K562 (cell line): Measurements from ENCODE around the gene MTOR. TPM values are rescaled to one million over a fixed set of nuclear protein-coding genes. Genes with fewer than 3 reads are reported as not detected.

Experiments used
- ATAC-seq: fragments of 200-7000 bp; cut with Tn5 transposase; 3 replicates; pipeline ENCODE4 v1.9.1; 2020; ENCODE audit warnings: moderate library complexity
- BruUV-seq: library from RNA; stranded (reverse); fragments of 400-500 nt; replicated peaks from 2 replicates; lab custom pipeline; 2021; lab: Mats Ljungman, UMichigan
- CTCF ChIA-PET: fragments of 300-600 bp; formaldehyde crosslinking; extraction: SDS; loops from one replicate; lab custom pipeline; 2021; ENCODE audit warnings: low intra/inter-chr PET ratio; lab: Yijun Ruan, JAX
- POLR2A ChIA-PET: fragments of 300-600, 350-650 bp; sonication (Branson Sonifier 250); formaldehyde crosslinking; extraction: SDS; loops from one replicate; lab custom pipeline; 2021; ENCODE audit warnings: antibody characterized with exemption, inconsistent platforms; lab: Yijun Ruan, JAX
- DNase-seq, 4 experiments: peaks; one replicate each; pipeline versions ENCODE4 v3.0.0 to v3.0.0-alpha.2; 2011 to 2018; ENCODE audit warnings: low spot score in 3 of 4, mixed read lengths in 3 of 4; ENCODE audit errors: extremely low read depth in 1 of 4
- FAIRE-seq: peaks from 2 replicates; lab custom pipeline; 2011; peaks lifted over from hg19 to GRCh38; lab: Jason Lieb, UNC
- H2AFZ ChIP-seq: 2 replicates; pipeline ENCODE4 v1.6.0; 2011; ENCODE audit warnings: low read depth, low read length, control low read depth, inconsistent platforms
- H3K27ac ChIP-seq: fragments of 200-600 bp; 3 replicates; pipeline ENCODE4 v1.8.0; 2011; ENCODE audit warnings: low read depth, mild to moderate bottlenecking, control low read depth, inconsistent platforms, low read length, moderate library complexity, mixed read lengths; ENCODE audit errors: extremely low read depth
- H3K27me3 ChIP-seq, 2 experiments: fragments of 300-600 bp in 1 of 2; 2 replicates in 1 of 2; 3 replicates in 1 of 2; pipeline versions ENCODE4 v1.6.0 to v1.8.0; 2011; ENCODE audit warnings: inconsistent platforms in 2 of 2, low read length in 2 of 2, mild to moderate bottlenecking in 1 of 2, mixed read lengths in 1 of 2, moderate library complexity in 1 of 2; ENCODE audit not compliant: control insufficient read depth in 2 of 2, insufficient read depth in 2 of 2
- H3K36me3 ChIP-seq: fragments of 300-600 bp; 3 replicates; pipeline ENCODE4 v1.8.0; 2011; ENCODE audit warnings: mild to moderate bottlenecking, low read length, inconsistent platforms; ENCODE audit not compliant: control insufficient read depth, insufficient read depth
- H3K4me1 ChIP-seq, 2 experiments: fragments of 200-600 bp in 1 of 2; replicated peaks in 1 of 2; 2 replicates in 1 of 2; 3 replicates in 1 of 2; pipeline versions ENCODE4 v1.5.1 to v1.8.0; 2011; ENCODE audit warnings: inconsistent platforms in 2 of 2, low read length in 2 of 2, mild to moderate bottlenecking in 1 of 2, mixed read lengths in 1 of 2, moderate library complexity in 1 of 2; ENCODE audit not compliant: control insufficient read depth in 2 of 2, insufficient read depth in 2 of 2
- H3K4me2 ChIP-seq: 2 replicates; pipeline ENCODE4 v1.6.1; 2011; ENCODE audit warnings: low read length, control low read depth, inconsistent platforms, mixed read lengths; ENCODE audit not compliant: insufficient read depth
- H3K4me3 ChIP-seq: fragments of 200-600 bp; sonication (generic), shearing (Covaris generic); 2 replicates; pipeline ENCODE4 v1.5.1; 2016; ENCODE audit warnings: control low read depth, inconsistent platforms
- H3K79me2 ChIP-seq: fragments of 200-600 bp; 3 replicates; pipeline ENCODE4 v1.8.0; 2011; ENCODE audit warnings: low read length, inconsistent platforms; ENCODE audit not compliant: control insufficient read depth, insufficient read depth
- H3K9ac ChIP-seq, 2 experiments: 2 replicates each; pipeline versions ENCODE4 v1.6.0 to v1.6.1; 2011; ENCODE audit warnings: low read depth in 2 of 2, low read length in 2 of 2, control low read depth in 1 of 2, inconsistent platforms in 1 of 2, mild to moderate bottlenecking in 1 of 2, mixed read lengths in 1 of 2; ENCODE audit not compliant: insufficient read depth in 1 of 2
- H3K9me1 ChIP-seq: one replicate; pipeline ENCODE4 v1.6.0; 2011; ENCODE audit warnings: inconsistent platforms, mild to moderate bottlenecking, low read length, moderate library complexity; ENCODE audit not compliant: control insufficient read depth, insufficient read depth
- H3K9me3 ChIP-seq: replicated peaks from 2 replicates; pipeline ENCODE4 v1.5.1; 2011; ENCODE audit warnings: low read depth, low read length, inconsistent platforms; ENCODE audit not compliant: control insufficient read depth, insufficient read depth
- H4K20me1 ChIP-seq: replicated peaks from 2 replicates; pipeline ENCODE4 v1.6.1; 2011; ENCODE audit warnings: low read length, inconsistent platforms, mixed read lengths; ENCODE audit not compliant: control insufficient read depth, insufficient read depth
- CEBPB ChIP-seq: fragments of 450-650 bp; IDR thresholded peaks from 2 replicates; pipeline ENCODE4 v1.6.1; 2016; ENCODE audit warnings: missing genetic modification characterization, missing compliant biosample characterization
- CREB1 ChIP-seq, 2 experiments: sonication (generic) in 1 of 2; formaldehyde crosslinking in 1 of 2; IDR thresholded peaks; 2 replicates each; pipeline versions ENCODE4 v1.6.1 to v1.8.0; 2012 to 2022; ENCODE audit warnings: inconsistent platforms in 1 of 2, mild to moderate bottlenecking in 1 of 2, missing genetic modification reagents in 1 of 2, moderate library complexity in 1 of 2
- EGR1 ChIP-seq: fragments of 450-650 bp; conservative IDR thresholded peaks from 2 replicates; pipeline ENCODE4 v1.6.1; 2017; ENCODE audit warnings: mild to moderate bottlenecking
- MECOM ChIP-seq: fragments of 250-450 bp; sonication (Bioruptor Pico); IDR thresholded peaks from 2 replicates; pipeline ENCODE4 v1.8.0; 2022; ENCODE audit warnings: inconsistent platforms
- NFXL1 ChIP-seq: fragments of 450-650 bp; formaldehyde crosslinking; IDR thresholded peaks from 2 replicates; pipeline ENCODE4 v1.4.0; 2021; ENCODE audit warnings: mild to moderate bottlenecking
- POLR3G ChIP-seq: IDR thresholded peaks from 2 replicates; pipeline ENCODE4 v1.6.1; 2011; ENCODE audit not compliant: insufficient read length, insufficient replicate concordance; ENCODE audit errors: extremely low read depth
- SIRT6 ChIP-seq: IDR thresholded peaks from one replicate; pipeline ENCODE4 v1.6.1; 2012; ENCODE audit warnings: low read depth, mild to moderate bottlenecking, control low read depth, inconsistent platforms, low read length, moderate library complexity
- XRCC5 ChIP-seq: fragments of 200-400 bp; formaldehyde crosslinking; IDR thresholded peaks from 2 replicates; pipeline ENCODE4 v1.6.1; 2017; ENCODE audit warnings: low read depth, mild to moderate bottlenecking, low read length
- ZKSCAN8 ChIP-seq: fragments of 200-800 bp; sonication (Bioruptor generic); IDR thresholded peaks from 2 replicates; pipeline ENCODE4 v1.6.1; 2016; ENCODE audit warnings: missing genetic modification characterization, missing compliant biosample characterization
- WGBS: fragments of 100-300 bp; shearing (Covaris generic); methylation state at CpG from one replicate; pipeline ENCODE4 v1.1.6; 2016; ENCODE audit warnings: low coverage, mixed read lengths; ENCODE audit not compliant: insufficient coverage; ENCODE audit errors: missing lambda C conversion rate; 5-methylcytosine and 5-hydroxymethylcytosine counted together
- in situ Hi-C: fragments of 300-500 bp; cut with MboI; formaldehyde crosslinking; loops from 4 replicates; pipeline ENCODE4 v1.15.0; 2018; ENCODE audit warnings: inconsistent platforms, mixed read lengths
- intact Hi-C: fragments of 100-400 bp; cut with micrococcal nuclease; formaldehyde crosslinking; loops from 2 replicates; pipeline ENCODE4 v1.14.2; 2022
- polyA plus RNA-seq, 8 experiments: library from polyadenylated mRNA; depleted of rRNA in 4 of 8; stranded (reverse) in 5 of 8; unstranded in 3 of 8; fragments of >200 nt; fragmentation: Nextera tagmentation in 2 of 8; fragmentation: Illumina TruSeq in 1 of 8; extraction: Ambion mirVana in 2 of 8; extraction: Trizol in 1 of 8; gene quantifications; 2 replicates each; pipeline versions ENCODE4 v1.2.1 to v1.2.3, GENCODE V29; 2011 to 2014; ENCODE audit warnings: inconsistent platforms in 1 of 8, missing spikeins in 1 of 8
- total RNA-seq, 7 experiments: library from RNA; depleted of rRNA in 6 of 7; stranded (reverse); fragments of >200 nt in 6 of 7; fragmentation: Illumina TruSeq in 2 of 7; extraction: Trizol in 2 of 7; gene quantifications; 2 replicates each; pipeline versions ENCODE4 v1.2.1 to v1.2.3, GENCODE V29; 2011 to 2021; ENCODE audit warnings: low replicate concordance in 1 of 7
- TF ChIP-seq, protein P1 (sequence below): fragments of 250-450 bp; sonication (Bioruptor Pico); IDR thresholded peaks from 2 replicates; pipeline ENCODE4 v1.8.0; 2022; ENCODE audit warnings: inconsistent platforms, mild to moderate bottlenecking, moderate library complexity, borderline replicate concordance
- TF ChIP-seq, protein P2 (sequence below): fragments of 250-450 bp; sonication (Bioruptor Pico); IDR thresholded peaks from 2 replicates; pipeline ENCODE4 v1.4.0; 2020; ENCODE audit warnings: borderline replicate concordance
- TF ChIP-seq, protein P3 (sequence below): fragments of 150-350 bp; conservative IDR thresholded peaks from 2 replicates; pipeline ENCODE4 v1.6.1; 2014; ENCODE audit warnings: low read length

The MTOR gene
- total and polyA plus RNA-seq, 9 of the 15 experiments (the other 6 are each of a cell fraction or from before 2014, with no cell fraction given) = 11.4 to 71.4 (median 52.2) TPM

DNA sequence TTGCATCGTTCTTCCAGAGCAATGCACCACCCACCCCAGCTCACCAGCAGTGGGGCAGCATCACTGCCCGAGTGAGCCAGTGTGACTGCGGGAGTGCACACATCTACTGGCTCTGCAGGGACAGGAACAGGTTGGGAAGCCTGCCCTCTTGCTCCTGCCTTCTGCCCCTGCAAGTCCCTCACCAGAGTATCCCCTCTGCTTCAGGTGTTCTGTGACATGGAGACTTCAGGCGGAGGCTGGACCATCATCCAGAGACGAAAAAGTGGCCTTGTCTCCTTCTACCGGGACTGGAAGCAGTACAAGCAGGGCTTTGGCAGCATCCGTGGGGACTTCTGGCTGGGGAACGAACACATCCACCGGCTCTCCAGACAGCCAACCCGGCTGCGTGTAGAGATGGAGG is 69.0 kb downstream of the MTOR start:
- H3K36me3 ChIP-seq = peaks cover 94% of the 10 kb centered on the region
- POLR2A ChIA-PET = interaction anchor here (0.6 kb wide), 1 partner anchor 15 kb away, joined by 3 read pairs; no protein-coding TSS in a partner anchor
- TF ChIP-seq CREB1 (IDR thresholded peaks at IDR 0.05) (no peak), CREB1 (CRISPR knock-in tag; IDR thresholded peaks at IDR 0.05) (no peak), POLR3G (no peak), ZKSCAN8 (CRISPR knock-in tag) (no peak), SIRT6 (no peak), MECOM (CRISPR knock-in tag) (no peak), CEBPB (tag) (no peak), NFXL1 (no peak), XRCC5 (no peak), EGR1 (no peak)
- TF ChIP-seq, protein P1, sequence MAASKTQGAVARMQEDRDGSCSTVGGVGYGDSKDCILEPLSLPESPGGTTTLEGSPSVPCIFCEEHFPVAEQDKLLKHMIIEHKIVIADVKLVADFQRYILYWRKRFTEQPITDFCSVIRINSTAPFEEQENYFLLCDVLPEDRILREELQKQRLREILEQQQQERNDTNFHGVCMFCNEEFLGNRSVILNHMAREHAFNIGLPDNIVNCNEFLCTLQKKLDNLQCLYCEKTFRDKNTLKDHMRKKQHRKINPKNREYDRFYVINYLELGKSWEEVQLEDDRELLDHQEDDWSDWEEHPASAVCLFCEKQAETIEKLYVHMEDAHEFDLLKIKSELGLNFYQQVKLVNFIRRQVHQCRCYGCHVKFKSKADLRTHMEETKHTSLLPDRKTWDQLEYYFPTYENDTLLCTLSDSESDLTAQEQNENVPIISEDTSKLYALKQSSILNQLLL (CRISPR knock-in tag) = no peak
- TF ChIP-seq, protein P2, sequence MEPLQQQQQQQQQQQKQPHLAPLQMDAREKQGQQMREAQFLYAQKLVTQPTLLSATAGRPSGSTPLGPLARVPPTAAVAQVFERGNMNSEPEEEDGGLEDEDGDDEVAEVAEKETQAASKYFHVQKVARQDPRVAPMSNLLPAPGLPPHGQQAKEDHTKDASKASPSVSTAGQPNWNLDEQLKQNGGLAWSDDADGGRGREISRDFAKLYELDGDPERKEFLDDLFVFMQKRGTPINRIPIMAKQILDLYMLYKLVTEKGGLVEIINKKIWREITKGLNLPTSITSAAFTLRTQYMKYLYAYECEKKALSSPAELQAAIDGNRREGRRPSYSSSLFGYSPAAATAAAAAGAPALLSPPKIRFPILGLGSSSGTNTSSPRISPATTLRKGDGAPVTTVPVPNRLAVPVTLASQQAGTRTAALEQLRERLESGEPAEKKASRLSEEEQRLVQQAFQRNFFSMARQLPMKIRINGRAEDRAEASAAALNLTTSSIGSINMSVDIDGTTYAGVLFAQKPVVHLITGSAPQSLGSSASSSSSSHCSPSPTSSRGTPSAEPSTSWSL (CRISPR knock-in tag) = no peak
- TF ChIP-seq, protein P3, sequence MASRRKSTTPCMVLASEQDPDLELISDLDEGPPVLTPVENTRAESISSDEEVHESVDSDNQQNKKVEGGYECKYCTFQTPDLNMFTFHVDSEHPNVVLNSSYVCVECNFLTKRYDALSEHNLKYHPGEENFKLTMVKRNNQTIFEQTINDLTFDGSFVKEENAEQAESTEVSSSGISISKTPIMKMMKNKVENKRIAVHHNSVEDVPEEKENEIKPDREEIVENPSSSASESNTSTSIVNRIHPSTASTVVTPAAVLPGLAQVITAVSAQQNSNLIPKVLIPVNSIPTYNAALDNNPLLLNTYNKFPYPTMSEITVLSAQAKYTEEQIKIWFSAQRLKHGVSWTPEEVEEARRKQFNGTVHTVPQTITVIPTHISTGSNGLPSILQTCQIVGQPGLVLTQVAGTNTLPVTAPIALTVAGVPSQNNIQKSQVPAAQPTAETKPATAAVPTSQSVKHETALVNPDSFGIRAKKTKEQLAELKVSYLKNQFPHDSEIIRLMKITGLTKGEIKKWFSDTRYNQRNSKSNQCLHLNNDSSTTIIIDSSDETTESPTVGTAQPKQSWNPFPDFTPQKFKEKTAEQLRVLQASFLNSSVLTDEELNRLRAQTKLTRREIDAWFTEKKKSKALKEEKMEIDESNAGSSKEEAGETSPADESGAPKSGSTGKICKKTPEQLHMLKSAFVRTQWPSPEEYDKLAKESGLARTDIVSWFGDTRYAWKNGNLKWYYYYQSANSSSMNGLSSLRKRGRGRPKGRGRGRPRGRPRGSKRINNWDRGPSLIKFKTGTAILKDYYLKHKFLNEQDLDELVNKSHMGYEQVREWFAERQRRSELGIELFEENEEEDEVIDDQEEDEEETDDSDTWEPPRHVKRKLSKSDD = no peak

More for the DNA sequence above, 69.0 kb downstream of the MTOR start:
- Histone ChIP-seq H3K9me1 (no peaks in the 10 kb centered on the region), H2AFZ (no peak overlapping the region), H3K4me1 (no peaks in the 10 kb centered on the region), H4K20me1 (no peaks in the 10 kb centered on the region), H3K9ac (no peak overlapping the region; a peak in 1 of 4 replicates), H3K4me3 (no peak overlapping the region), H3K9me3 (no peaks in the 10 kb centered on the region), H3K79me2 (no peaks in the 10 kb centered on the region), H3K27me3 (no peaks in the 10 kb centered on the region), H3K4me2 (no peak overlapping the region), H3K27ac (no peak overlapping the region)
- FAIRE-seq (no peak), ATAC-seq (no peak), DNase-seq (no peak)
- CTCF ChIA-PET = no interaction called here
- in situ Hi-C loops = no loop called here
- intact Hi-C loops = no loop called here
- BruUV-seq = no TSS peak
- 90% methylated on average over 11 of the region's 11 CpGs for WGBS
